GM18870 (cell line): ENCODE measurements around the gene KRTAP1-3.
"Not testable (repeated sequence)": the region's sequence is repeated elsewhere in the genome, so short reads cannot be mapped to it uniquely, and the experiment has no call there.

ENCODE experiments used
- ATAC-seq: cut with Tn5 transposase; IDR thresholded peaks from one replicate; pipeline ENCODE4 v1.9.1; 2021; ENCODE audit warnings: moderate library complexity; ENCODE audit not compliant: unreplicated experiment

KRTAP1-3 gene

GRCh38 chr17:41012326-41013120 is 22.2 kb downstream of the KRTAP1-3 start:
- no peak for ATAC-seq

- no peak for ATAC-seq
These were observed 24.2 kb downstream of the KRTAP1-3 start for GRCh38 chr17:41010441-41010840.

- no peak for ATAC-seq
These were observed 24.7 kb downstream of the KRTAP1-3 start for GRCh38 chr17:41009936-41010335.

GRCh38 chr17:41009301-41009760 is 25.3 kb downstream of the KRTAP1-3 start:
- ATAC-seq, result no peak

GRCh38 chr17:41008811-41009210 is 25.9 kb downstream of the KRTAP1-3 start, which contains the start of gene KRTAP3-1:
TSS of gene KRTAP3-1 (minus strand) at chr17:41009128. CDS start at chr17:41009074, 54 bp downstream.
- no peak for ATAC-seq

GRCh38 chr17:41004397-41004796 is 30.3 kb downstream of the KRTAP1-3 start:
- no peak for ATAC-seq

GRCh38 chr17:41003926-41004325 is 30.7 kb downstream of the KRTAP1-3 start:
- ATAC-seq, result no peak

- no peak for ATAC-seq
These were observed 31.9 kb downstream of the KRTAP1-3 start for GRCh38 chr17:41002814-41003213.

- ATAC-seq, result no peak
These were observed 32.9 kb downstream of the KRTAP1-3 start for GRCh38 chr17:41001795-41002194.

GRCh38 chr17:40999563-40999962 is 35.1 kb downstream of the KRTAP1-3 start, which contains the start of gene KRTAP3-2:
TSS of gene KRTAP3-2 (minus strand) at chr17:40999906. CDS start at chr17:40999853, 53 bp downstream.
- ATAC-seq, result not testable (repeated sequence)

GRCh38 chr17:40997361-40997760 is 37.3 kb downstream of the KRTAP1-3 start:
- ATAC-seq, result no peak

GRCh38 chr17:40996829-40997228 is 37.8 kb downstream of the KRTAP1-3 start:
- no peak for ATAC-seq

- ATAC-seq, result no peak
These were observed 39.6 kb downstream of the KRTAP1-3 start for GRCh38 chr17:40995116-40995515.

- ATAC-seq, result no peak
These were observed 40.8 kb downstream of the KRTAP1-3 start, which contains the start of gene KRTAP3-3 for GRCh38 chr17:40993839-40994238. TSS of gene KRTAP3-3 (minus strand) at chr17:40994164. CDS start at chr17:40994097, 67 bp downstream.

- ATAC-seq, result no peak
These were observed 41.6 kb downstream of the KRTAP1-3 start for GRCh38 chr17:40993084-40993483.

- no peak for ATAC-seq
These were observed 42.0 kb downstream of the KRTAP1-3 start for GRCh38 chr17:40992666-40993065.

GRCh38 chr17:40986920-40987319 is 47.8 kb downstream of the KRTAP1-3 start:
- ATAC-seq, result no peak

GRCh38 chr17:40984226-40984625 is 50.4 kb downstream of the KRTAP1-3 start, which contains the start of gene KRT40:
TSS of gene KRT40 (minus strand) at chr17:40984326. CDS start at chr17:40984273, 53 bp downstream.
- ATAC-seq, result no peak
